PC-9 (cell line): ENCODE measurements around the gene LRCH4. TPM values are rescaled to one million over a fixed set of nuclear protein-coding genes. Genes with fewer than 3 reads are reported as not detected.

Experiments
- BruUV-seq: library from RNA; stranded (reverse); fragments of 400-500 nt; replicated peaks from 2 replicates; lab custom pipeline; 2021; lab: Mats Ljungman, UMichigan
- CTCF ChIA-PET: fragments of 300-600 bp; sonication (Branson Sonifier 250); formaldehyde crosslinking; loops from one replicate; lab custom pipeline; 2022; ENCODE audit warnings: antibody characterized with exemption; lab: Charles Lee
- POLR2A ChIA-PET: fragments of 300-600 bp; sonication (Branson Sonifier 250); formaldehyde crosslinking; loops from one replicate; lab custom pipeline; 2022; ENCODE audit warnings: antibody characterized with exemption; ENCODE audit not compliant: unreplicated experiment; lab: Charles Lee
- DNase-seq, 2 experiments: peaks; one replicate each; pipeline versions ENCODE4 v3.0.0 to v3.0.0-alpha.2; 2015 to 2022; ENCODE audit warnings: mixed read lengths in 1 of 2
- H2AFZ ChIP-seq: fragments of 200-600 bp; sonication (generic); 2 replicates; pipeline ENCODE4 v1.8.1; 2017; ENCODE audit warnings: antibody characterized with exemption
- H3F3A ChIP-seq: fragments of 200-600 bp; sonication (generic); 2 replicates; pipeline ENCODE4 v1.8.1; 2017; ENCODE audit warnings: antibody characterized with exemption, mild to moderate bottlenecking, low read depth; ENCODE audit not compliant: insufficient read depth
- H3K27ac ChIP-seq: fragments of 200-600 bp; sonication (generic); 2 replicates; pipeline ENCODE4 v1.6.1; 2016; ENCODE audit warnings: mixed run types
- H3K27me3 ChIP-seq: fragments of 200-600 bp; sonication (generic); 2 replicates; pipeline ENCODE4 v1.6.1; 2016; ENCODE audit warnings: low read depth, mixed run types; ENCODE audit not compliant: insufficient read depth
- H3K36me3 ChIP-seq: fragments of 200-600 bp; sonication (generic); 2 replicates; pipeline ENCODE4 v1.6.1; 2016; ENCODE audit warnings: low read depth, mixed run types
- H3K4me1 ChIP-seq: fragments of 200-600 bp; sonication (generic); replicated peaks from 2 replicates; pipeline ENCODE4 v1.6.1; 2016; ENCODE audit warnings: mixed run types; ENCODE audit not compliant: insufficient read depth
- H3K4me2 ChIP-seq: fragments of 200-600 bp; sonication (generic); 2 replicates; pipeline ENCODE4 v1.6.1; 2017; ENCODE audit warnings: mixed run types
- H3K4me3 ChIP-seq: fragments of 200-600 bp; sonication (generic); 2 replicates; pipeline ENCODE4 v1.6.1; 2016; ENCODE audit warnings: mixed run types
- H3K79me2 ChIP-seq: fragments of 200-600 bp; sonication (generic); 2 replicates; pipeline ENCODE4 v1.6.1; 2017; ENCODE audit warnings: low read depth, mixed run types
- H3K9me2 ChIP-seq: fragments of 200-600 bp; sonication (generic); 2 replicates; pipeline ENCODE4 v1.8.1; 2017; ENCODE audit warnings: mild to moderate bottlenecking; ENCODE audit not compliant: insufficient read depth
- H3K9me3 ChIP-seq: fragments of 200-600 bp; sonication (generic); 2 replicates; pipeline ENCODE4 v1.8.1; 2016; ENCODE audit warnings: low read depth; ENCODE audit not compliant: insufficient read depth
- H4K20me1 ChIP-seq: fragments of 200-600 bp; sonication (generic); 2 replicates; pipeline ENCODE4 v1.8.1; 2017; ENCODE audit not compliant: insufficient read depth
- EZH2 ChIP-seq: fragments of 200-600 bp; sonication (generic); IDR thresholded peaks from 2 replicates; pipeline ENCODE4 v1.8.0; 2017; ENCODE audit warnings: antibody characterized with exemption, low read depth
- intact Hi-C: fragments of 100-400 bp; cut with micrococcal nuclease; formaldehyde crosslinking; loops from one replicate; pipeline ENCODE4 v1.10.0; 2022; ENCODE audit not compliant: unreplicated experiment
- total RNA-seq: library from RNA; stranded (reverse); gene quantifications from 2 replicates; pipeline ENCODE4 v1.2.3, GENCODE V29; 2021
- TF ChIP-seq, protein P1 (sequence below): fragments of 200-600 bp; sonication (generic); conservative IDR thresholded peaks from 2 replicates; pipeline ENCODE4 v1.6.1; 2017; ENCODE audit warnings: mixed run types, antibody characterized with exemption, mild to moderate bottlenecking, moderate library complexity

LRCH4 gene
- total RNA-seq, 1 experiment from 2014 or later: 89.6 TPM

DNA sequence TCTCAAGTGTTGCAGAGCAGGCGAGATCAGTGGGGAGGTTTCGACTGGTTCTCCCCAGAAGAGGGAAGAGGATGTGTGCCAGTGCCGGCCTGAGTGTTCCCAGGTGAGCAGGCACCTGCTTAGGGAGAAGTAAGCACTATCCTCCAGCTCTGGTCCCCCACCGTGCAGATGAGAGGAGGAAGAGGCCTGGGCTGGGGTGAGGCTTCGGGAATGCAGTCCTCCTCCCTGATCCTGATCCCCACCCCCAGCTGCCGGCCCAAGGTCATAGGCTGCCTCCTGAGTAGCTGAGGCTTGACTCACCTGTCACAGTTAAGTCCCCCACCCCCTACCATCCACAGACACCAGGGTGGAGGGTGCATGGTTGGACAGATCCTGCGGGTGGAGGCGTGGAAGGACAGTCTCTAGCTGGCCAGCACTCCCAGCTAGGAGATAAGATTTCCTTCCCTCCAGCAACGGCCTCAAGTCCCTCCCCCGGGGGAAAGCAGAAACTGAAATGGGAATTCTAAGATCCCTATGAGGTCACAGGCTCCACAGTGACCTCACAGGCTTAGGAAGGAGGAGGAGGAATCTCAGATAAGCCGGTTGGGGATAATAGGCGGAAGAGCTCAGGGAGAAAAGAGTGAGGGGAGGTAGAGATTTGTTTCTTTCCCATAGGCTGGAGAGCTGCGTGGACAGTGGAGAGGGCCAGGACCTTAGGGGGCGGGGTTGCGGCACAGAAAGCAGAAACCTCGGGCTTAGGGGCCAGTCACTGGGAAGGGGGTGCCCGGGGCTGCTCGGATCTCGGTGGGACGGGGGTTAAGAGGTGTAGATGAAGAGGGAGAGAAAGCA is 1.0 kb downstream of the LRCH4 start:
- intact Hi-C loops: loop anchor here (5.0 to 10.0 kb wide), 3 partner anchors 107 to 500 kb away; partner anchors contain the start of genes EPHB4, GIGYF1 and TRIM56
- Histone ChIP-seq H2AFZ (peak overlapping the region; percentile 66), H3F3A (peaks cover 23% of the 10 kb centered on the region), H3K9me3 (no peaks in the 10 kb centered on the region), H3K27ac (peak overlapping the region; percentile 75), H3K4me3 (peak overlapping the region; percentile 60), H3K4me2 (peak overlapping the region; percentile 85), H3K4me1 (peaks cover 19% of the 10 kb centered on the region), H3K27me3 (no peaks in the 10 kb centered on the region), H3K79me2 (peaks cover 29% of the 10 kb centered on the region), H3K36me3 (0 out of 2 replicates have a peak, but pooled peaks cover 10% of the 10 kb centered on the region), H4K20me1 (peaks cover 2% of the 10 kb centered on the region; the same call in 1 of the 2 replicates), H3K9me2 (no peaks in the 10 kb centered on the region)
- TSS peak; percentile 51 for BruUV-seq
- no peak for TF ChIP-seq EZH2
- TF ChIP-seq, protein P1, sequence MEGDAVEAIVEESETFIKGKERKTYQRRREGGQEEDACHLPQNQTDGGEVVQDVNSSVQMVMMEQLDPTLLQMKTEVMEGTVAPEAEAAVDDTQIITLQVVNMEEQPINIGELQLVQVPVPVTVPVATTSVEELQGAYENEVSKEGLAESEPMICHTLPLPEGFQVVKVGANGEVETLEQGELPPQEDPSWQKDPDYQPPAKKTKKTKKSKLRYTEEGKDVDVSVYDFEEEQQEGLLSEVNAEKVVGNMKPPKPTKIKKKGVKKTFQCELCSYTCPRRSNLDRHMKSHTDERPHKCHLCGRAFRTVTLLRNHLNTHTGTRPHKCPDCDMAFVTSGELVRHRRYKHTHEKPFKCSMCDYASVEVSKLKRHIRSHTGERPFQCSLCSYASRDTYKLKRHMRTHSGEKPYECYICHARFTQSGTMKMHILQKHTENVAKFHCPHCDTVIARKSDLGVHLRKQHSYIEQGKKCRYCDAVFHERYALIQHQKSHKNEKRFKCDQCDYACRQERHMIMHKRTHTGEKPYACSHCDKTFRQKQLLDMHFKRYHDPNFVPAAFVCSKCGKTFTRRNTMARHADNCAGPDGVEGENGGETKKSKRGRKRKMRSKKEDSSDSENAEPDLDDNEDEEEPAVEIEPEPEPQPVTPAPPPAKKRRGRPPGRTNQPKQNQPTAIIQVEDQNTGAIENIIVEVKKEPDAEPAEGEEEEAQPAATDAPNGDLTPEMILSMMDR: no peak
- ChIA-PET POLR2A (interaction anchor here (0.6 to 2.6 kb wide), 11 partner anchors 14 to 532 kb away, joined by 3 to 53 read pairs (median 6); partner anchors contain the start of genes MOSPD3, SLC12A9 and ZCWPW1), CTCF (interaction anchor here (0.6 to 1.7 kb wide), 2 partner anchors 27 to 121 kb away, joined by 4 to 7 read pairs; partner anchors contain the start of gene POP7)
- peak; percentile 79 to 91 for DNase-seq

- peaks cover 23% of the 10 kb centered on the region for H3F3A ChIP-seq
Observed at GRCh38 chr7:100584054-100584682, 1.8 kb downstream of the LRCH4 start.

More at GRCh38 chr7:100584054-100584682, 1.8 kb downstream of the LRCH4 start:
- H2AFZ ChIP-seq: no peak overlapping the region
- H3K4me3 ChIP-seq: peak overlapping the region; percentile 60
- no TSS peak for BruUV-seq
- H3K9me3 ChIP-seq: no peaks in the 10 kb centered on the region
- ChIA-PET POLR2A (interaction anchor here (0.5 to 2.6 kb wide), 14 partner anchors 13 to 630 kb away, joined by 3 to 53 read pairs (median 8); partner anchors contain the start of genes MOSPD3, SLC12A9 and ZCWPW1), CTCF (interaction anchor here (0.5 to 1.1 kb wide), 4 partner anchors 24 to 215 kb away, joined by 3 to 7 read pairs (median 4); no protein-coding TSS in a partner anchor)
- peak overlapping the region; percentile 75 for H3K27ac ChIP-seq
- TF ChIP-seq EZH2: no peak
- TF ChIP-seq, protein P1: no peak
- peaks cover 19% of the 10 kb centered on the region for H3K4me1 ChIP-seq
- intact Hi-C loops: loop anchor here (5.0 to 10.0 kb wide), 3 partner anchors 108 to 501 kb away; partner anchors contain the start of genes EPHB4, GIGYF1 and TRIM56
- H3K9me2 ChIP-seq: no peaks in the 10 kb centered on the region
- H3K27me3 ChIP-seq: no peaks in the 10 kb centered on the region
- H3K79me2 ChIP-seq: peaks cover 29% of the 10 kb centered on the region
- DNase-seq: no peak
- H3K4me2 ChIP-seq: peak overlapping the region; percentile 85
- peaks cover 2% of the 10 kb centered on the region; the same call in 1 of the 2 replicates for H4K20me1 ChIP-seq
- H3K36me3 ChIP-seq: 0 out of 2 replicates have a peak, but pooled peaks cover 10% of the 10 kb centered on the region
